Measurements from ENCODE around the gene SMIM30.
"Not testable (repeated sequence)": the region's sequence is repeated elsewhere in the genome, so short reads cannot be mapped to it uniquely, and the experiment has no call there.

SMIM30 gene, protein sequence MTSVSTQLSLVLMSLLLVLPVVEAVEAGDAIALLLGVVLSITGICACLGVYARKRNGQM

DNA sequence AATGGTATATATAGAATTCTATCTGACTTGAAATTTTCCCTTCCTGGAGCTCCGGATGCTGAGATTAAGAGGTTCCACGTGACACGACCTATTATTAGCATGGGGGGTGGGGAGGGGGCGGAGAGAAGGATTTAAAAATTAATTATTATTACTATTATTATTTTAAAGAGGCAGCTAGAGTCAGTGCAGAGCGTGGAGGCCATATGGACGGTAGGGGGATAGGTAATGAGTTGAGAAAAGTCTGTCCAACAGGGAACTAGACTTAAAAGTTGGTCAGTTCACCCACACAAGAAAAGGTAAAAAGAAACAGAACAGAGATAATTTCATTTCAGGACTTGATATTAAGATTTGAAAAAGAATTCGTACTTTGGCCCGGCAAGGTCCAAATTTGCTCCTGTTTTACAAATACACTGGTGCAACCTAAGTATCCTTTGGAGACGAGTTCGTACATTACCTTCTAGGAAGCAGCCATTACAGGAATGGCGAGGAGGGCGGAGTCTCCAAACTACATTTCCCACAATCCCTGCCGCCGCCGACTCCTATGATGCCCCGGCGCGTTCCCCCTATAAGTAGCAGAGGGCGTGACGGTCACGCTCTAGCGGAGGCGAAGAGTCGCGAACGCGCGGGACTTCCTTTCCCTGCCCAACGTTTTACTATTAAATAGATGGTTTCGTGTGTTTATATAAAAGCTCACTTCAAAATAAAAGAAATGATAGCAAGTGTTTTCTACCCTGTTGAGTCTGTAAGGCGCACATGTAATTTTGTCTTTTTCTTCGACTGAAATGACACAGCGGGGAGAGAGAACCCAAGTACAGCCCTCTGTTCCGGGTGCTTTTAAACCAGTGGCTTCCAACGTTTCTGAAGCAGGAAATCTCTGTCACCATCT, at the start of gene SMIM30:
Gene SMIM30 (minus strand): TSS at position 481 of the 886 bp plus-strand sequence. CDS start 976 bp downstream, outside the sequence.
- DNase-seq (ENCODE audit: low read depth), result peak; percentile 70

- not testable (repeated sequence) for DNase-seq (ENCODE audit: low read depth)
Observed at GRCh38 chr7:113166176-113166575, 47.8 kb upstream of the SMIM30 start.

GRCh38 chr7:113161050-113161449, 42.7 kb upstream of the SMIM30 start:
- DNase-seq (ENCODE audit: low read depth), result no peak

- peak; percentile 8 for DNase-seq (ENCODE audit: low read depth)
Observed at GRCh38 chr7:113159746-113160339, 41.5 kb upstream of the SMIM30 start.

GRCh38 chr7:113158756-113159155, 40.4 kb upstream of the SMIM30 start:
- DNase-seq (ENCODE audit: low read depth), result no peak

DNA sequence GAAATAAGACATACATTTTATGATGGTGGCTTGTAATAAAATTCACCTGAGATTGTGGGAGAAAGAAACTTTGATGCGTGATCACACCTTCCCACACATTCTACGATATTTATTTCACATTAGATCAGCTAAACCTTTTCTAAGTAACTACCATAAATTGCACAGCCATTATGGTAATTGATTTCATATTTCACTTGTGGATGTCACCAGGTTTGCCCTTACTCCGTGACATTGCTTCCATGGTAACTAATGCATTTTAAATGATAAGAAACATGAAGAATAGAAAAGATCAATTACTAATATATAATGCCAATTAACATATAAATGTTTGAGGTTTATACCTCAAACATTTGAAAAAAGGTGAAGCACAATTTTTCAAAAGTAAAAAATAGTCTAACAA, 35.8 kb upstream of the SMIM30 start:
- no peak for DNase-seq (ENCODE audit: low read depth)

- DNase-seq (ENCODE audit: low read depth), result no peak
Observed at GRCh38 chr7:113144817-113145216, 26.5 kb upstream of the SMIM30 start.

DNA sequence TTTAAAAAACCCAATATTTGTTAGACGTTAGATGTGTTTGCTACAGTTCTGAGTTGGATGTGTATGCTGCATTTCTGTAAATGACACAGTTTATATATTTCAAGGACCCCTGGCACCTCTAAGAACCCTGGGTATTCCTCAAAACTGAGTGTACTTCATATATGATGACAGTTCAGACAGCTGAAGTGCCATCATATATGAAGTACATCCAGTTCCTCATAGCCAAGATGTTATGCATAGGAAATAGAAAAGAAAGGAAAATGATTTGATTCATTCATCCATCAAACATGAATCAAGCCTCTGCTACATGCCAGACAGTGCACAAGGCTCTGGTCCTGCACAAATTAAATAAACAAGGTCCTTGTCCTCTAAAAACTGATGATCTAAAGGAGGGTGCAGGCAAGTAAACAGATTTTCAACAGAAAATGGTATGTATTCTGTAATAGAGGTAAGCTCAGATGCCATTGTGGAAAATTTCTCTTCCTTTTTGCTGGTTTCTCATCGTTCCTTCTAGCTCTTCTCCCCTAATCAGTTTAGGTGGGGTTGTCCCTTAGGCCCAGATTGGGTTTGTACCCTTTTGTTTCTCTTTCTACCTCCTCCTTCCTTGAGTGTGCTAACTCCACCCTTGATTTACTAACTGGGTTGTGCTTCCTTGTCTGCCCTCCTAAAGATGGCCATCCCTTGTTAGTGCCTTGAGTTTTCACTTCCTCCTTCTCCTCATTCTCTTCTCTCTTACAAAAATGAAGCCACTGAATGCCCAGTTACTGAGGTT, 25.3 kb upstream of the SMIM30 start:
- DNase-seq (ENCODE audit: low read depth), result no peak

- DNase-seq (ENCODE audit: low read depth), result no peak
Observed at GRCh38 chr7:113142385-113143119, 24.2 kb upstream of the SMIM30 start.

- no peak for DNase-seq (ENCODE audit: low read depth)
Observed at GRCh38 chr7:113141803-113142202, 23.4 kb upstream of the SMIM30 start.

GRCh38 chr7:113140956-113141355, 22.6 kb upstream of the SMIM30 start:
- no peak for DNase-seq (ENCODE audit: low read depth)

GRCh38 chr7:113137241-113137640, 18.9 kb upstream of the SMIM30 start:
- no peak for DNase-seq (ENCODE audit: low read depth)

DNA sequence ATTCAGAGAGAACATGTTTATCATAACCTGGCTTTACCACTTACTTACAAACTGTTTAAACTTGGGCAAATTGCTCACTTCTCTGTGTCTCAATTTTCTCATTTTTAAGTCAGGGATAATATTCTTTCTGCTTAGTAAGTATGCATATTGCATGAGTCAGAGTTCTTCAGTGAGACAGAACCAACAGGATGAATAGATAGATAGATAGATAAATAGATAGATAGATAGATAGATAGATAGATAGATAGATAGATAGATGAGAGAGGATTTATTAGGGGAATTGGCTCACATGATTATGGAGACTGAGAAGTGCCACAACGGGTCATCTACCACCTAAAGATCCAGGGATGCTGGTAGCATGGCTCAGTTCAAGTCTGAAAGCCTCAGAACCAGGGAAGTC, 15.7 kb upstream of the SMIM30 start:
- no peak for DNase-seq (ENCODE audit: low read depth)

GRCh38 chr7:113131367-113131766, 13.0 kb upstream of the SMIM30 start:
- no peak for DNase-seq (ENCODE audit: low read depth)

GRCh38 chr7:113128031-113128430, 9.7 kb upstream of the SMIM30 start:
- no peak for DNase-seq (ENCODE audit: low read depth)

DNA sequence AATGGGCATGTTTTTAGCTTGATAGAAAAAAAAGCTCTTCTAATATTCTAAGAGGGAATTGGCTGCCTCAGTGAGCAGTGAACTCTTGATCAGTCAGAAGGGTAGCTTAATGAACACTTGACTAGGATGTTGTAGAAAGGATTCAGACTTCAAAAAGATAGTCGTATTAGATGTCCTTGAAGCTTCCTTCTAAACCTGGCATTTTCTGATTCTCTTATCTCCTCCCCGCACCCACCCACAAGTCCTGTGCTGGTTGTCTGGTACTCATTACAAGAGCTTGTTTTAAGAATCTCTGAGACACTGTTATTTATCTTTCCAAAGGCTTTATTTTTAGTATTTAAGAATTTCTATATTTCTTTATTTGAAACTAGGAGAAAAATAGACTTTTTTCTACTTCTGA, 7.4 kb upstream of the SMIM30 start:
- no peak for DNase-seq (ENCODE audit: low read depth)

DNA sequence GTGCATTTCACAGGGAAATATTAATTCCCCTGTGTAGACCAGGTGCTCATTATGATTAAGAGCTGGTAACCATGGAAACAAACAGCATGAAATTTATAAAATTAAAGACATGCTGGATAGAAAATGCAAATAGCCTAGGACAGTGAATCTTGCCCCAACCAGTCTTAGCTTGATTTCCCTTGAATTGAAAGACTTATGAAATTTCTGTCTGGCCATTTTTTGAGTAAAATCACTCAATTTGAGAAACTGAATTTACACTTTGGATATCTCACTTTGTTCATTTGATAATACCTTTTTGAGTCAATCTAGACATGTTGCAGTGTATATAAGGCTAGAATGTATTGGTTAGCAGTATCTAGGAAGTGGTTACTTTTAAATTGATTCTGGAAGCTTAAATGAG, 4.4 kb upstream of the SMIM30 start:
- no peak for DNase-seq (ENCODE audit: low read depth)

DNA sequence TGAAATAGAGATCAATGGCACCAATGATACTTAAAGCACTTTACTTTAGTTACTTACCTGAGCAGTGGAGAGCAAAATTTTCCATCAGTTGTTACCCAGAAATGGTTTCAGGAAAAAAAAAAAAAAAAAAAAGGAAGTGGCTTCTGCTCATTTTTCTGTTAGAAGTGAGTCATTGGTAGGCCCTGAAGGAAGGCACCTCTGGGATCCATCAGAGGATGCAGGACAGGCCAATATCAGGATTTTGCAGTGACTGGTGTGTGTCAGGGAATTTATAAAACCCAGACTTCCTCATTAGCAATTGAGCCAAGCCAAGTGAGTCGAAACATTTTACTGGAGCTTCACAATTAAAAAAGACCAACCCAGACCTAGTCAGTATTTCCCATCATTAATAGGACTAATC, 2.3 kb upstream of the SMIM30 start:
- DNase-seq (ENCODE audit: low read depth), result no peak

DNA sequence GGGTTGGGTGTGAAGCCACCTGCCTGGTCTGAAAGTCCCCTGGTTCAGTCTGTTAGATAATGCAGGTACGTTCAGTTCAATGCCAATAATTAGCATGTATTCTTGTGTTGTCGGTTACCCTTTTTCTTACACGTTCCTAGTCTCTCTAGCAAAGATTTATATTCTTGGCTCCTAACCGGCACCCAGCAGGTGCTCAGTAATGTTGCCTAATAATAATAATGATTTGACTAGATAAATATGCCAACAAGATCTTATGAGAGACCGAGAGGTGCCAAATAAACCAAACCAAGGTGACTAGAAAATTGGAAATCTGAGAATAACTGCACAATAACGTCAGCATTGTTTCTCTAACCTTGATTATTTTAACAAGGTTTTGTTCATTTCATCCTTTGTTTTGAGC, 1.1 kb upstream of the SMIM30 start:
- no peak for DNase-seq (ENCODE audit: low read depth)

DNA sequence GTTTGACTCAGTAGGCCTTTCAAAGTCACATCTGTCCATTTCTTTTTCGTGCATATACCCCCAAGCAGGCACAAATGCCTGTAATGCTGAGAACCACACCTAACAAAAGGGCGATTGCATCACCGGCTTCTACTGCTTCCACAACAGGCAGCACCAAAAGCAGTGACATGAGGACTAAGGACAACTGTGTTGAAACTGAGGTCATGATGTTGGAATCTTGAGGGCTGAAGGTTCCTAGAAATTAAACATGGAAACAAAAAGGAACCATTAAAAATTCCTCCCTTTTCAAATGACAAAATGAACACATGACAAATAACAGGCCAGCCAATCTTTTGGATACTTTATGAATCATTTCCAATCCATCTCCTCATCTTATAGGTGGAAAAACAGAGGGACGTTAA, 980 bp downstream of the SMIM30 start:
- DNase-seq (ENCODE audit: low read depth), result not testable (repeated sequence)

DNA sequence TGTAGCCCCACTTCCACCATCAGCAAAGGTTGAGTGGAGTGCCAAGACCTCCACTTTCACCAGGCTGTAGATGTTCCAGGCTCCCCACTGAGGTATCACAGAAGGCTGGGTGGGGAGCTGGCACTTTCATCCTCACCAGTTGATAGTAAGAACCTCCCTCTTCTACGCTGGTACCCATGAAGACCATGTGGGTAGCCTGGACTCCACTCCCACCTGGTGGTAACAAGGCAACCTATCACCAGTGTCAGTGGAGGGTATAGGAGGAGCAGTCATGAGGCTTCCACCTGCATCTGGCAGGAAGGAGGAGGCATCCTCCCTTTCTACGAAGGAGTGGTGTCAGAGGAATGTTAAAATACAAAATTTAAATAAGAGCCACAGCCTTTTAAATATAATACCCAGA, 4.4 kb downstream of the SMIM30 start:
- DNase-seq (ENCODE audit: low read depth), result no peak

DNA sequence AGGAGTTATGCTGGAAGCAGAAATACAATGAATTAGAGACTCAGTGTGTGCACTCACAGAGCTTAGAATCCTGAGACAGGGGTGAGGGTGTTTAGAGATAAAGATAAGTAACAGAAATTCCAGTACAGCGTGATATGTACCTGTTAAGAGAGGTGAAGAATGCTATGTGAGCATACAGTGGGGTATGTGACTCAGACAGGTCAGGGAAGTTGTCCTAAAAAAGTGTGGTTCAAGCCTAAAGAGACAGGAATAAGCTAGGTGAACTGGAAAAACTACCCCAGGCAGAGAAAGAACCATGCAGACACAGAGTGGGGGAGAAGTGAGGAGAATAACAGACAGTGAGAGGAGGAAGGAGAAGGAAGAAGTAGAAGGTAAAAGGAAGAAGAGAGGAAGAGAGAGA, 8.6 kb downstream of the SMIM30 start:
- DNase-seq (ENCODE audit: low read depth), result no peak
